Stimulated activated CD4-positive, alpha-beta T cell treated with anti-CD3 and anti-CD28 coated beads, Interleukin-1b, Interleukin-23, amount 100 ng/mL, for 4 hours (primary cell): ENCODE measurements around the gene PIK3R3.
"Not testable (repeated sequence)": the region's sequence is repeated elsewhere in the genome, so short reads cannot be mapped to it uniquely, and the experiment has no call there.

Source experiments
- DNase-seq, 2 donors: peaks; one replicate each; pipeline ENCODE4 v3.0.0-alpha.2; 2020; ENCODE audit warnings: low read depth in 2 of 2

PIK3R3 gene

GRCh38 chr1:46065405-46065804, 67.0 kb downstream of the PIK3R3 start:
- no peak for DNase-seq

- DNase-seq, result no peak
Measured at GRCh38 chr1:46064708-46065107, 67.7 kb downstream of the PIK3R3 start.

GRCh38 chr1:46062651-46063319, 69.6 kb downstream of the PIK3R3 start:
- DNase-seq, result peak; percentile 9 to 16

- DNase-seq, result no peak
Measured at GRCh38 chr1:46061146-46061545, 71.3 kb downstream of the PIK3R3 start.

- no peak for DNase-seq
Measured at GRCh38 chr1:46058936-46059335, 73.5 kb downstream of the PIK3R3 start.

- DNase-seq, result no peak
Measured at GRCh38 chr1:46057781-46058180, 74.6 kb downstream of the PIK3R3 start.

- not testable (repeated sequence) for DNase-seq
Measured at GRCh38 chr1:46057215-46057614, 75.2 kb downstream of the PIK3R3 start.

GRCh38 chr1:46056325-46056724, 76.1 kb downstream of the PIK3R3 start:
- DNase-seq, result no peak

- no peak for DNase-seq
Measured at GRCh38 chr1:46053734-46054133, 78.7 kb downstream of the PIK3R3 start.

GRCh38 chr1:46044116-46044515, 88.3 kb downstream of the PIK3R3 start:
- no peak for DNase-seq

- no peak for DNase-seq
Measured at GRCh38 chr1:46043458-46044017, 88.9 kb downstream of the PIK3R3 start.

GRCh38 chr1:46041974-46042373, 90.5 kb downstream of the PIK3R3 start:
- no peak for DNase-seq

GRCh38 chr1:46041551-46041950, 90.9 kb downstream of the PIK3R3 start:
- DNase-seq, result no peak

- no peak for DNase-seq
Measured at GRCh38 chr1:46039571-46040052, 92.8 kb downstream of the PIK3R3 start.

- DNase-seq, result peak; percentile 85 to 87
Measured at GRCh38 chr1:46036894-46037839, 95.3 kb downstream of the PIK3R3 start.

GRCh38 chr1:46034601-46035516, 97.6 kb downstream of the PIK3R3 start:
- DNase-seq, result no peak

- DNase-seq, result no peak
Measured at GRCh38 chr1:46030876-46031660, 101.4 kb downstream of the PIK3R3 start.

- DNase-seq, result no peak
Measured at GRCh38 chr1:46030074-46030870, 102.2 kb downstream of the PIK3R3 start.

- DNase-seq, result no peak
Measured at GRCh38 chr1:46027788-46028573, 104.4 kb downstream of the PIK3R3 start.
